H9 (cell line): Measurements from ENCODE around the gene KCNAB1. TPM values are rescaled to one million over a fixed set of nuclear protein-coding genes. Genes with fewer than 3 reads are reported as not detected.

Experiments
- DNase-seq: peaks from one replicate; pipeline ENCODE4 v3.0.0-alpha.2; 2017
- H2AFZ ChIP-seq: one replicate; pipeline ENCODE4 v1.6.1; 2013; ENCODE audit warnings: mild to moderate bottlenecking, low read length, control low read depth, moderate library complexity
- H2AK5ac ChIP-seq: 2 replicates; pipeline ENCODE4 v1.6.1; 2013; ENCODE audit warnings: low read length, control low read depth, mixed read lengths; ENCODE audit not compliant: insufficient read length
- H2BK120ac ChIP-seq: one replicate; pipeline ENCODE4 v1.6.1; 2013; ENCODE audit warnings: low read depth, mild to moderate bottlenecking, low read length, control low read depth, inconsistent platforms; ENCODE audit not compliant: poor library complexity, severe bottlenecking
- H2BK12ac ChIP-seq: 2 replicates; pipeline ENCODE4 v1.6.1; 2013; ENCODE audit warnings: low read length, control low read depth, mixed read lengths, low read depth; ENCODE audit not compliant: insufficient read length
- H2BK15ac ChIP-seq: 2 replicates; pipeline ENCODE4 v1.6.1; 2013; ENCODE audit warnings: low read depth, low read length, control low read depth
- H2BK20ac ChIP-seq: one replicate; pipeline ENCODE4 v1.6.1; 2013; ENCODE audit warnings: low read depth, mild to moderate bottlenecking, low read length, control low read depth, inconsistent platforms; ENCODE audit not compliant: poor library complexity, severe bottlenecking
- H2BK5ac ChIP-seq: 2 replicates; pipeline ENCODE4 v1.6.1; 2013; ENCODE audit warnings: low read length, control low read depth, mixed read lengths; ENCODE audit not compliant: insufficient read length
- H3K14ac ChIP-seq: 2 replicates; pipeline ENCODE4 v1.6.1; 2013; ENCODE audit warnings: low read length, control low read depth; ENCODE audit not compliant: insufficient read depth
- H3K18ac ChIP-seq: 2 replicates; pipeline ENCODE4 v1.6.1; 2013; ENCODE audit warnings: low read depth, mild to moderate bottlenecking, mixed read lengths, low read length, control low read depth; ENCODE audit not compliant: insufficient read length
- H3K23ac ChIP-seq: 2 replicates; pipeline ENCODE4 v1.6.1; 2013; ENCODE audit warnings: low read length, control low read depth, mixed read lengths, low read depth; ENCODE audit not compliant: insufficient read length
- H3K23me2 ChIP-seq: 2 replicates; pipeline ENCODE4 v1.6.1; 2013; ENCODE audit warnings: low read depth, mild to moderate bottlenecking, mixed read lengths, low read length, control low read depth; ENCODE audit not compliant: insufficient read length, poor library complexity, severe bottlenecking
- H3K27ac ChIP-seq: 2 replicates; pipeline ENCODE4 v1.5.1; 2013; ENCODE audit warnings: low read length, control low read depth, mixed read lengths, low read depth; ENCODE audit not compliant: insufficient read length
- H3K27me3 ChIP-seq: 2 replicates; pipeline ENCODE4 v1.6.1; 2013; ENCODE audit warnings: low read length, control low read depth, inconsistent platforms; ENCODE audit not compliant: insufficient read depth
- H3K4ac ChIP-seq: 2 replicates; pipeline ENCODE4 v1.6.1; 2013; ENCODE audit warnings: low read depth, mild to moderate bottlenecking, control low read depth, inconsistent platforms, low read length, moderate library complexity
- H3K4me1 ChIP-seq: 2 replicates; pipeline ENCODE4 v1.6.1; 2013; ENCODE audit warnings: low read length, control low read depth, inconsistent platforms; ENCODE audit not compliant: insufficient read depth
- H3K4me2 ChIP-seq: 2 replicates; pipeline ENCODE4 v1.6.1; 2013; ENCODE audit warnings: low read length, control low read depth, mixed read lengths; ENCODE audit not compliant: insufficient read length, insufficient read depth
- H3K56ac ChIP-seq: 2 replicates; pipeline ENCODE4 v1.6.1; 2013; ENCODE audit warnings: low read depth, mild to moderate bottlenecking, mixed read lengths, low read length, control low read depth; ENCODE audit not compliant: insufficient read length
- H3K79me1 ChIP-seq: 2 replicates; pipeline ENCODE4 v1.6.1; 2013; ENCODE audit warnings: low read depth, mild to moderate bottlenecking, moderate library complexity, low read length, control low read depth, inconsistent platforms; ENCODE audit not compliant: insufficient read depth, poor library complexity, severe bottlenecking
- H3K79me2 ChIP-seq: 2 replicates; pipeline ENCODE4 v1.6.1; 2013; ENCODE audit warnings: low read length, control low read depth, inconsistent platforms; ENCODE audit not compliant: insufficient read depth
- H3K9ac ChIP-seq: 2 replicates; pipeline ENCODE4 v1.6.1; 2013; ENCODE audit warnings: low read length, control low read depth, mixed read lengths; ENCODE audit not compliant: insufficient read length; ENCODE audit errors: extremely low read depth
- H3K9me3 ChIP-seq: one replicate; pipeline ENCODE4 v1.6.1; 2013; ENCODE audit warnings: low read depth, low read length, inconsistent platforms; ENCODE audit not compliant: control insufficient read depth
- H3T11ph ChIP-seq: one replicate; pipeline ENCODE4 v1.6.1; 2013; ENCODE audit warnings: mild to moderate bottlenecking, low read length, control low read depth, inconsistent platforms
- H4K20me1 ChIP-seq: one replicate; pipeline ENCODE4 v1.6.1; 2013; ENCODE audit not compliant: control insufficient read depth, insufficient read length, insufficient read depth
- H4K5ac ChIP-seq: 2 replicates; pipeline ENCODE4 v1.6.1; 2013; ENCODE audit warnings: low read depth, mild to moderate bottlenecking, mixed read lengths, low read length, control low read depth; ENCODE audit not compliant: insufficient read length
- H4K8ac ChIP-seq: replicated peaks from 2 replicates; pipeline ENCODE4 v1.6.1; 2013; ENCODE audit warnings: low read length, control low read depth, mixed read lengths, low read depth; ENCODE audit not compliant: insufficient read length
- H4K91ac ChIP-seq: 2 replicates; pipeline ENCODE4 v1.6.1; 2013; ENCODE audit warnings: low read depth, mild to moderate bottlenecking, moderate library complexity, mixed read lengths, low read length, control low read depth; ENCODE audit not compliant: insufficient read length
- H3K27ac Mint-ChIP-seq, 3 experiments: 2 replicates in 2 of 3; 3 replicates in 1 of 3; pipeline ENCODE4 v1.8.0; 2020 to 2021; ENCODE audit warnings: mixed read lengths in 3 of 3, mild to moderate bottlenecking in 1 of 3, moderate library complexity in 1 of 3
- H3K27me3 Mint-ChIP-seq: 2 replicates; pipeline ENCODE4 v1.8.0; 2021; ENCODE audit warnings: low read depth, mild to moderate bottlenecking, moderate library complexity, mixed read lengths
- H3K36me3 Mint-ChIP-seq, 3 experiments: 2 replicates in 2 of 3; 3 replicates in 1 of 3; pipeline ENCODE4 v1.8.0; 2020 to 2021; ENCODE audit warnings: low read depth in 3 of 3, mixed read lengths in 3 of 3; ENCODE audit not compliant: insufficient read depth in 1 of 3
- H3K4me1 Mint-ChIP-seq, 2 experiments: 2 replicates each; pipeline ENCODE4 v1.8.0; 2020; ENCODE audit warnings: mixed read lengths in 2 of 2
- H3K4me3 Mint-ChIP-seq, 2 experiments: 2 replicates in 1 of 2; 3 replicates in 1 of 2; pipeline ENCODE4 v1.8.0; 2020 to 2021; ENCODE audit warnings: mild to moderate bottlenecking in 2 of 2, mixed read lengths in 2 of 2, moderate library complexity in 1 of 2
- H3K9me3 Mint-ChIP-seq, 2 experiments: 2 replicates in 1 of 2; 3 replicates in 1 of 2; pipeline ENCODE4 v1.8.0; 2020; ENCODE audit warnings: mild to moderate bottlenecking in 2 of 2, mixed read lengths in 2 of 2, moderate library complexity in 1 of 2
- WGBS: extraction: QIAGEN DNeasy Blood & Tissue Kit; methylation state at CpG from one replicate; pipeline ENCODE4 v1.1.7; 2013; ENCODE audit warnings: missing lambda C conversion rate, low lambda C conversion rate, mixed read lengths; ENCODE audit not compliant: insufficient read length; ENCODE audit errors: extremely low coverage; 5-methylcytosine and 5-hydroxymethylcytosine counted together
- total RNA-seq: library from RNA; stranded (reverse); gene quantifications from 2 replicates; pipeline ENCODE4 v1.2.1, GENCODE V29; 2021
- TF ChIP-seq, protein P1 (sequence below): fragments of 200-600 bp; sonication (generic); conservative IDR thresholded peaks from 3 replicates; pipeline ENCODE4 v1.8.0; 2021; ENCODE audit warnings: antibody characterized with exemption, mild to moderate bottlenecking

Gene KCNAB1
- total RNA-seq, 1 experiment from 2014 or later = 3.7 TPM

DNA sequence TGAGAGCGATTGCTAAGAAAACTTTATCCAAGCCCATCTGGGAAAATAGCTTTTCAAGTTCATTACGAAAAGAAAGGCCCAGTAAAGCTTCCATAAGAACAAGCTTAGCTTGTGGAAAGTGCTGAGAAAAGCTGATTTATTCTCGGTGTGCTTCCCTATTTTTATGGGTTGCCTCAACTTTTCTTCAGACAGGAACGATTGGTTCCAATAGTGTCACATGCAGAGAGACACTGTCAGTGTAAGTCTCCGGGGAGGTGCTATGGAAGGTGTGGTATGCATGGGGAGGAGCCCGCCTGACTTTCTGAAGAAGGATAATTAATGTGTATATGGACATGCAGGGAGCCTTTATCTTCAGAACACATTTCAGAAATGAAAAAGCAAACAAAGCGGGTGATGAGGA lies 257.3 kb downstream of the KCNAB1 start:
- Histone ChIP-seq H3K14ac (no peak overlapping the region), H3K18ac (no peak overlapping the region), H3K56ac (no peak overlapping the region), H3T11ph (no peak overlapping the region), H3K4me2 (no peak overlapping the region), H4K8ac (no peak overlapping the region), H3K9me3 (no peaks in the 10 kb centered on the region), H2AFZ (no peak overlapping the region), H2BK5ac (no peak overlapping the region), H3K27ac (no peak overlapping the region), H2AK5ac (no peak overlapping the region), H3K23me2 (no peaks in the 10 kb centered on the region), H2BK120ac (no peak overlapping the region), H3K23ac (no peak overlapping the region), H4K20me1 (no peaks in the 10 kb centered on the region), H3K27me3 (no peaks in the 10 kb centered on the region), H3K9ac (no peak overlapping the region), H4K91ac (no peak overlapping the region), H3K79me2 (no peaks in the 10 kb centered on the region), H4K5ac (no peak overlapping the region), H3K4me1 (peaks cover 5% of the 10 kb centered on the region; the same call in 1 of the 2 replicates), H3K79me1 (no peaks in the 10 kb centered on the region), H2BK15ac (no peak overlapping the region), H2BK20ac (no peak overlapping the region), H3K4ac (no peak overlapping the region), H2BK12ac (no peak overlapping the region)
- no peak for DNase-seq
- no peak overlapping the region for H3K4me3 Mint-ChIP-seq
- no peak overlapping the region for H3K27ac Mint-ChIP-seq
- TF ChIP-seq, protein P1, sequence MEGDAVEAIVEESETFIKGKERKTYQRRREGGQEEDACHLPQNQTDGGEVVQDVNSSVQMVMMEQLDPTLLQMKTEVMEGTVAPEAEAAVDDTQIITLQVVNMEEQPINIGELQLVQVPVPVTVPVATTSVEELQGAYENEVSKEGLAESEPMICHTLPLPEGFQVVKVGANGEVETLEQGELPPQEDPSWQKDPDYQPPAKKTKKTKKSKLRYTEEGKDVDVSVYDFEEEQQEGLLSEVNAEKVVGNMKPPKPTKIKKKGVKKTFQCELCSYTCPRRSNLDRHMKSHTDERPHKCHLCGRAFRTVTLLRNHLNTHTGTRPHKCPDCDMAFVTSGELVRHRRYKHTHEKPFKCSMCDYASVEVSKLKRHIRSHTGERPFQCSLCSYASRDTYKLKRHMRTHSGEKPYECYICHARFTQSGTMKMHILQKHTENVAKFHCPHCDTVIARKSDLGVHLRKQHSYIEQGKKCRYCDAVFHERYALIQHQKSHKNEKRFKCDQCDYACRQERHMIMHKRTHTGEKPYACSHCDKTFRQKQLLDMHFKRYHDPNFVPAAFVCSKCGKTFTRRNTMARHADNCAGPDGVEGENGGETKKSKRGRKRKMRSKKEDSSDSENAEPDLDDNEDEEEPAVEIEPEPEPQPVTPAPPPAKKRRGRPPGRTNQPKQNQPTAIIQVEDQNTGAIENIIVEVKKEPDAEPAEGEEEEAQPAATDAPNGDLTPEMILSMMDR = no peak
- H3K27me3 Mint-ChIP-seq = no peaks in the 10 kb centered on the region; the same call in 1 of the 2 replicates
- no peaks in the 10 kb centered on the region; a peak in 1 of 5 replicates for H3K9me3 Mint-ChIP-seq
- peaks cover 0 to 2% (median 0%) of the 10 kb centered on the region in 3 experiments; a peak in 1 of 7 replicates for H3K36me3 Mint-ChIP-seq
- peaks cover 20 to 25% of the 10 kb centered on the region in 2 experiments for H3K4me1 Mint-ChIP-seq
- no CpG with 5 or more reads among the region's 7 CpGs for WGBS
